Vagina (tissue), 2 donors: ENCODE data around the gene CSRNP3.

ENCODE experiments used
- POLR2AphosphoS5 ChIP-seq, 2 donors: sonication (generic); formaldehyde crosslinking; IDR thresholded peaks; one replicate each; pipeline ENCODE4 v1.9.0; 2017; ENCODE audit warnings: antibody characterized with exemption in 2 of 2, mild to moderate bottlenecking in 2 of 2, low read depth in 1 of 2; ENCODE audit not compliant: insufficient read depth in 1 of 2
- TF ChIP-seq, protein P1 (sequence below), 3 experiments: fragments of 450-650 bp in 2 of 3; fragments of 200-600 bp in 1 of 3; sonication (generic) in 1 of 3; IDR thresholded peaks; one replicate each; pipeline ENCODE4 v1.5.1; 2017 to 2019; ENCODE audit warnings: antibody characterized with exemption in 3 of 3, mild to moderate bottlenecking in 2 of 3, moderate library complexity in 2 of 3

DNA sequence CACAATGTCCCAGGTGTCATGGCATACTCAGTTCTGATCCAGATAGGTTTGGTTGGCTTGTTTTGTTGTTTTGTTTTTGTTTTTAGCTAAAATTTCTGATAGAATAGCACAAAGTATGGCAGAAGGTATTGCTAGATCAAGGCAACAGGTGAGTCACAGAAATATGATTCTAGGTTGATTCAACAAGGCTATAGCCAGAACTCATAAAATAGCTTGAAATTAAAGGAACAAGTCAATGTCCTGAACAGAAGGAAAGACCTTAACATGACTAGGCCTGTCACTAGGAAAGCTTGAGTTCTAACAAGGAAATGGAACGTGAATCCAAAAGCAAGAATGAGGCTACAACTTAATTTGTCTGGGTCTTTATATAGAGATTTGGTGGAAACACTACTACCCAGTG, 167.5 kb downstream of the CSRNP3 start:
- TF ChIP-seq, protein P1, sequence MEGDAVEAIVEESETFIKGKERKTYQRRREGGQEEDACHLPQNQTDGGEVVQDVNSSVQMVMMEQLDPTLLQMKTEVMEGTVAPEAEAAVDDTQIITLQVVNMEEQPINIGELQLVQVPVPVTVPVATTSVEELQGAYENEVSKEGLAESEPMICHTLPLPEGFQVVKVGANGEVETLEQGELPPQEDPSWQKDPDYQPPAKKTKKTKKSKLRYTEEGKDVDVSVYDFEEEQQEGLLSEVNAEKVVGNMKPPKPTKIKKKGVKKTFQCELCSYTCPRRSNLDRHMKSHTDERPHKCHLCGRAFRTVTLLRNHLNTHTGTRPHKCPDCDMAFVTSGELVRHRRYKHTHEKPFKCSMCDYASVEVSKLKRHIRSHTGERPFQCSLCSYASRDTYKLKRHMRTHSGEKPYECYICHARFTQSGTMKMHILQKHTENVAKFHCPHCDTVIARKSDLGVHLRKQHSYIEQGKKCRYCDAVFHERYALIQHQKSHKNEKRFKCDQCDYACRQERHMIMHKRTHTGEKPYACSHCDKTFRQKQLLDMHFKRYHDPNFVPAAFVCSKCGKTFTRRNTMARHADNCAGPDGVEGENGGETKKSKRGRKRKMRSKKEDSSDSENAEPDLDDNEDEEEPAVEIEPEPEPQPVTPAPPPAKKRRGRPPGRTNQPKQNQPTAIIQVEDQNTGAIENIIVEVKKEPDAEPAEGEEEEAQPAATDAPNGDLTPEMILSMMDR (IDR thresholded peaks at IDR 0.05) = no peak
- TF ChIP-seq POLR2AphosphoS5 (IDR thresholded peaks at IDR 0.05; ENCODE audit: insufficient read depth in 1 of 2, low read depth in 1 of 2) = no peak
